Measurements from ENCODE around the gene SLC7A1. TPM values are rescaled to one million over a fixed set of nuclear protein-coding genes. Genes with fewer than 3 reads are reported as not detected.

SLC7A1 gene
- total and polyA plus RNA-seq, 2 experiments from 2014 or later: 23.0 to 74.7 TPM

GRCh38 chr13:29548722-29549121 is 46.8 kb downstream of the SLC7A1 start (continued):
- no peak for TF ChIP-seq ZNF462 (CRISPR knock-in tag; IDR thresholded peaks at IDR 0.05)
- no peak for TF ChIP-seq ZNF114 (CRISPR knock-in tag; IDR thresholded peaks at IDR 0.05)
- no peak for TF ChIP-seq POLR2AphosphoS5 (IDR thresholded peaks at IDR 0.05; ENCODE audit: low read depth)
- TF ChIP-seq ETS1 (IDR thresholded peaks at IDR 0.05): no peak
- no peak for TF ChIP-seq CREB1 (CRISPR knock-in tag; IDR thresholded peaks at IDR 0.05; ENCODE audit: low read depth)
- TF ChIP-seq EZH2phosphoT487 (IDR thresholded peaks at IDR 0.05; ENCODE audit: unreplicated experiment): no peak

- no peak for DNase-seq (ENCODE audit: low spot score)
- no peaks in the 10 kb centered on the region for H3K9me2 ChIP-seq (ENCODE audit: insufficient read depth)
- H3K4me3 ChIP-seq: no peak overlapping the region
- H2AFZ ChIP-seq: no peak overlapping the region
- H3K27me3 ChIP-seq (ENCODE audit: insufficient read depth): no peaks in the 10 kb centered on the region
- H4K20me1 ChIP-seq (replicated peaks; ENCODE audit: insufficient read depth): peaks cover 64% of the 10 kb centered on the region
- Mint-ChIP-seq H3K4me1 (peaks cover 62% of the 10 kb centered on the region), H3K4me3 (no peak overlapping the region; the same call in 2 of the 3 replicates), H3K27me3 (ENCODE audit: insufficient read depth, low read depth, poor library complexity) (peaks cover 7% of the 10 kb centered on the region), H3K27ac (peak overlapping the region; percentile 52; the same call in 1 of the 2 replicates), H3K9me3 (no peaks in the 10 kb centered on the region; the same call in 2 of the 3 replicates), H3K36me3 (ENCODE audit: low read depth) (peaks cover 73% of the 10 kb centered on the region)
- H3K4me1 ChIP-seq (ENCODE audit: insufficient read depth): peaks cover 15% of the 10 kb centered on the region
- peaks cover 100% of the 10 kb centered on the region for H3K79me2 ChIP-seq (replicated peaks; ENCODE audit: insufficient read depth)
- peak overlapping the region; percentile 39; the same call in 1 of the 2 replicates for H3K27ac ChIP-seq (ENCODE audit: low read depth)
- ATAC-seq: no peak
- H3F3A ChIP-seq (replicated peaks; ENCODE audit: low read depth): no peaks in the 10 kb centered on the region
- H3K4me2 ChIP-seq: no peak overlapping the region
- peaks cover 20% of the 10 kb centered on the region for H3K36me3 ChIP-seq (ENCODE audit: insufficient read depth)
- TF ChIP-seq NANOG (IDR thresholded peaks at IDR 0.05; ENCODE audit: borderline replicate concordance) (no peak), CREB1 (CRISPR knock-in tag; IDR thresholded peaks at IDR 0.05; ENCODE audit: low read depth) (no peak), REST (IDR thresholded peaks at IDR 0.05; ENCODE audit: unreplicated experiment) (no peak), JUNB (IDR thresholded peaks at IDR 0.05; ENCODE audit: unreplicated experiment) (no peak)
These were observed 48.3 kb downstream of the SLC7A1 start for GRCh38 chr13:29547153-29547552.
